GM23338 (cell line): Measurements from ENCODE around the gene FAM204A. TPM values are rescaled to one million over a fixed set of nuclear protein-coding genes. Genes with fewer than 3 reads are reported as not detected.

ENCODE experiments used
- ATAC-seq: fragments of 200-7000 bp; cut with Tn5 transposase; 3 replicates; pipeline ENCODE4 v1.9.1; 2020
- DNase-seq: peaks from one replicate; pipeline ENCODE4 v3.0.0-alpha.2; 2015; ENCODE audit warnings: low spot score
- H2AFZ ChIP-seq: fragments of 200-600 bp; sonication (generic); 2 replicates; pipeline ENCODE4 v1.8.0; 2016; ENCODE audit warnings: antibody characterized with exemption, mild to moderate bottlenecking, moderate library complexity
- H3F3A ChIP-seq: fragments of 200-600 bp; sonication (generic); replicated peaks from 2 replicates; pipeline ENCODE4 v1.8.0; 2017; ENCODE audit warnings: antibody characterized with exemption, mixed run types, low read depth
- H3K27ac ChIP-seq: fragments of 200-600 bp; sonication (generic); 2 replicates; pipeline ENCODE4 v1.6.1; 2016; ENCODE audit warnings: low read depth
- H3K27me3 ChIP-seq: fragments of 200-600 bp; sonication (generic); 2 replicates; pipeline ENCODE4 v1.8.0; 2016; ENCODE audit warnings: mild to moderate bottlenecking, mixed run types, moderate library complexity; ENCODE audit not compliant: insufficient read depth
- H3K36me3 ChIP-seq: fragments of 200-600 bp; sonication (generic); 2 replicates; pipeline ENCODE4 v1.8.0; 2016; ENCODE audit warnings: mild to moderate bottlenecking; ENCODE audit not compliant: insufficient read depth
- H3K4me1 ChIP-seq: fragments of 200-600 bp; sonication (generic); 2 replicates; pipeline ENCODE4 v1.8.0; 2016; ENCODE audit warnings: mild to moderate bottlenecking, moderate library complexity; ENCODE audit not compliant: insufficient read depth
- H3K4me2 ChIP-seq: fragments of 200-600 bp; sonication (generic); 2 replicates; pipeline ENCODE4 v1.7.1; 2017; ENCODE audit warnings: mixed run types
- H3K4me3 ChIP-seq: fragments of 200-600 bp; sonication (generic); 2 replicates; pipeline ENCODE4 v1.6.1; 2016; ENCODE audit warnings: mixed run types
- H3K79me2 ChIP-seq: fragments of 200-600 bp; sonication (generic); replicated peaks from 2 replicates; pipeline ENCODE4 v1.8.0; 2017; ENCODE audit warnings: mild to moderate bottlenecking; ENCODE audit not compliant: insufficient read depth
- H3K9me2 ChIP-seq: fragments of 200-600 bp; sonication (generic); 2 replicates; pipeline ENCODE4 v1.8.0; 2017; ENCODE audit not compliant: insufficient read depth
- H4K20me1 ChIP-seq: fragments of 200-600 bp; sonication (generic); replicated peaks from 2 replicates; pipeline ENCODE4 v1.8.0; 2017; ENCODE audit warnings: mild to moderate bottlenecking; ENCODE audit not compliant: insufficient read depth
- H3K27ac Mint-ChIP-seq: 2 replicates; pipeline ENCODE4 v1.8.0; 2020; ENCODE audit warnings: inconsistent platforms, mild to moderate bottlenecking, moderate library complexity, mixed read lengths
- H3K27me3 Mint-ChIP-seq: 3 replicates; pipeline ENCODE4 v1.8.0; 2022; ENCODE audit warnings: low read depth, mild to moderate bottlenecking, moderate library complexity, mixed read lengths, inconsistent platforms; ENCODE audit not compliant: insufficient read depth, poor library complexity
- H3K36me3 Mint-ChIP-seq: 3 replicates; pipeline ENCODE4 v1.8.0; 2021; ENCODE audit warnings: low read depth, mild to moderate bottlenecking, inconsistent platforms, moderate library complexity, mixed read lengths
- H3K4me1 Mint-ChIP-seq: 3 replicates; pipeline ENCODE4 v1.8.0; 2020; ENCODE audit warnings: mild to moderate bottlenecking, inconsistent platforms, mixed read lengths
- H3K4me3 Mint-ChIP-seq: 3 replicates; pipeline ENCODE4 v1.8.0; 2021; ENCODE audit warnings: moderate library complexity, mild to moderate bottlenecking, inconsistent platforms, mixed read lengths
- H3K9me3 Mint-ChIP-seq: 3 replicates; pipeline ENCODE4 v1.8.0; 2020; ENCODE audit warnings: moderate library complexity, mild to moderate bottlenecking, inconsistent platforms, mixed read lengths
- CREB1 ChIP-seq: fragments of 250-450 bp; sonication (Bioruptor Pico); IDR thresholded peaks from 2 replicates; pipeline ENCODE4 v1.5.0; 2020; ENCODE audit warnings: low read depth, mild to moderate bottlenecking, moderate library complexity
- ETS1 ChIP-seq: IDR thresholded peaks from 2 replicates; pipeline ENCODE4 v1.6.1; 2016; ENCODE audit warnings: antibody characterized with exemption
- EZH2phosphoT487 ChIP-seq: fragments of 200-600 bp; sonication (generic); IDR thresholded peaks from one replicate; pipeline ENCODE4 v1.8.1; 2018; ENCODE audit warnings: antibody characterized with exemption; ENCODE audit not compliant: unreplicated experiment
- JUNB ChIP-seq: IDR thresholded peaks from one replicate; pipeline ENCODE4 v1.6.1; 2016; ENCODE audit warnings: antibody characterized with exemption; ENCODE audit not compliant: unreplicated experiment
- NANOG ChIP-seq: IDR thresholded peaks from 2 replicates; pipeline ENCODE4 v1.6.1; 2016; ENCODE audit warnings: antibody characterized with exemption, borderline replicate concordance
- POLR2AphosphoS5 ChIP-seq: IDR thresholded peaks from 2 replicates; pipeline ENCODE4 v1.6.1; 2016; ENCODE audit warnings: antibody characterized with exemption, low read depth
- STAT1 ChIP-seq: IDR thresholded peaks from one replicate; pipeline ENCODE4 v1.6.1; 2016; ENCODE audit warnings: antibody characterized with exemption; ENCODE audit not compliant: unreplicated experiment
- ZNF114 ChIP-seq: fragments of 250-450 bp; sonication (Bioruptor Pico); IDR thresholded peaks from 2 replicates; pipeline ENCODE4 v1.5.0; 2020; ENCODE audit warnings: mild to moderate bottlenecking, moderate library complexity
- ZNF331 ChIP-seq: fragments of 250-450 bp; sonication (Bioruptor Pico); IDR thresholded peaks from 2 replicates; pipeline ENCODE4 v1.5.0; 2020; ENCODE audit warnings: low read depth, mild to moderate bottlenecking, moderate library complexity
- ZNF462 ChIP-seq: fragments of 250-450 bp; sonication (Bioruptor Pico); IDR thresholded peaks from 2 replicates; pipeline ENCODE4 v1.5.0; 2020; ENCODE audit warnings: mild to moderate bottlenecking, moderate library complexity
- polyA plus RNA-seq: library from polyadenylated mRNA; unstranded; fragments of >200 nt; fragmentation: Nextera tagmentation; extraction: Ambion mirVana; gene quantifications from 2 replicates; pipeline ENCODE4 v1.2.1, GENCODE V29; 2016
- total RNA-seq: library from RNA; depleted of rRNA; stranded (reverse); fragments of >200 nt; shearing (Covaris generic); gene quantifications from 2 replicates; pipeline ENCODE4 v1.2.3, GENCODE V29; 2014
- TF ChIP-seq, protein P1 (sequence below), 2 experiments: fragments of 200-600 bp in 1 of 2; sonication (generic) in 1 of 2; conservative IDR thresholded peaks; 2 replicates each; pipeline versions ENCODE4 v1.5.1 to v1.6.1; 2016 to 2017; ENCODE audit warnings: antibody characterized with exemption in 2 of 2, low read depth in 2 of 2, mild to moderate bottlenecking in 2 of 2, moderate library complexity in 1 of 2
- TF ChIP-seq, protein P2 (sequence below): IDR thresholded peaks from one replicate; pipeline ENCODE4 v1.6.1; 2018; ENCODE audit warnings: antibody characterized with exemption; ENCODE audit not compliant: unreplicated experiment

Gene FAM204A
- total and polyA plus RNA-seq, 2 experiments from 2014 or later, result 31.6 to 72.0 TPM

- TF ChIP-seq CREB1 (CRISPR knock-in tag) (no peak), EZH2phosphoT487 (no peak), POLR2AphosphoS5 (no peak), JUNB (no peak)
- TF ChIP-seq, protein P1, sequence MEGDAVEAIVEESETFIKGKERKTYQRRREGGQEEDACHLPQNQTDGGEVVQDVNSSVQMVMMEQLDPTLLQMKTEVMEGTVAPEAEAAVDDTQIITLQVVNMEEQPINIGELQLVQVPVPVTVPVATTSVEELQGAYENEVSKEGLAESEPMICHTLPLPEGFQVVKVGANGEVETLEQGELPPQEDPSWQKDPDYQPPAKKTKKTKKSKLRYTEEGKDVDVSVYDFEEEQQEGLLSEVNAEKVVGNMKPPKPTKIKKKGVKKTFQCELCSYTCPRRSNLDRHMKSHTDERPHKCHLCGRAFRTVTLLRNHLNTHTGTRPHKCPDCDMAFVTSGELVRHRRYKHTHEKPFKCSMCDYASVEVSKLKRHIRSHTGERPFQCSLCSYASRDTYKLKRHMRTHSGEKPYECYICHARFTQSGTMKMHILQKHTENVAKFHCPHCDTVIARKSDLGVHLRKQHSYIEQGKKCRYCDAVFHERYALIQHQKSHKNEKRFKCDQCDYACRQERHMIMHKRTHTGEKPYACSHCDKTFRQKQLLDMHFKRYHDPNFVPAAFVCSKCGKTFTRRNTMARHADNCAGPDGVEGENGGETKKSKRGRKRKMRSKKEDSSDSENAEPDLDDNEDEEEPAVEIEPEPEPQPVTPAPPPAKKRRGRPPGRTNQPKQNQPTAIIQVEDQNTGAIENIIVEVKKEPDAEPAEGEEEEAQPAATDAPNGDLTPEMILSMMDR (conservative IDR thresholded peaks at IDR 0.05; ENCODE audit: low read depth in 2 of 2), result no peak
Observed at GRCh38 chr10:118307859-118308258, 34.3 kb downstream of the FAM204A start (continued).

GRCh38 chr10:118307220-118307619 is 34.9 kb downstream of the FAM204A start:
- Histone ChIP-seq H2AFZ (no peak overlapping the region), H3K4me3 (no peak overlapping the region), H3K4me1 (no peaks in the 10 kb centered on the region), H3K27ac (no peak overlapping the region), H3K4me2 (no peak overlapping the region), H3F3A (no peaks in the 10 kb centered on the region), H3K79me2 (no peaks in the 10 kb centered on the region), H4K20me1 (no peaks in the 10 kb centered on the region), H3K36me3 (no peaks in the 10 kb centered on the region), H3K27me3 (no peaks in the 10 kb centered on the region), H3K9me2 (no peaks in the 10 kb centered on the region)
- no peak for TF ChIP-seq EZH2phosphoT487
- no peak for TF ChIP-seq POLR2AphosphoS5
- no peak for TF ChIP-seq ETS1
- no peak for TF ChIP-seq CREB1 (CRISPR knock-in tag)
- no peak for TF ChIP-seq ZNF462 (CRISPR knock-in tag)
- no peak for TF ChIP-seq ZNF114 (CRISPR knock-in tag)
- TF ChIP-seq NANOG, result no peak
- no peak for TF ChIP-seq JUNB
- TF ChIP-seq, protein P2, sequence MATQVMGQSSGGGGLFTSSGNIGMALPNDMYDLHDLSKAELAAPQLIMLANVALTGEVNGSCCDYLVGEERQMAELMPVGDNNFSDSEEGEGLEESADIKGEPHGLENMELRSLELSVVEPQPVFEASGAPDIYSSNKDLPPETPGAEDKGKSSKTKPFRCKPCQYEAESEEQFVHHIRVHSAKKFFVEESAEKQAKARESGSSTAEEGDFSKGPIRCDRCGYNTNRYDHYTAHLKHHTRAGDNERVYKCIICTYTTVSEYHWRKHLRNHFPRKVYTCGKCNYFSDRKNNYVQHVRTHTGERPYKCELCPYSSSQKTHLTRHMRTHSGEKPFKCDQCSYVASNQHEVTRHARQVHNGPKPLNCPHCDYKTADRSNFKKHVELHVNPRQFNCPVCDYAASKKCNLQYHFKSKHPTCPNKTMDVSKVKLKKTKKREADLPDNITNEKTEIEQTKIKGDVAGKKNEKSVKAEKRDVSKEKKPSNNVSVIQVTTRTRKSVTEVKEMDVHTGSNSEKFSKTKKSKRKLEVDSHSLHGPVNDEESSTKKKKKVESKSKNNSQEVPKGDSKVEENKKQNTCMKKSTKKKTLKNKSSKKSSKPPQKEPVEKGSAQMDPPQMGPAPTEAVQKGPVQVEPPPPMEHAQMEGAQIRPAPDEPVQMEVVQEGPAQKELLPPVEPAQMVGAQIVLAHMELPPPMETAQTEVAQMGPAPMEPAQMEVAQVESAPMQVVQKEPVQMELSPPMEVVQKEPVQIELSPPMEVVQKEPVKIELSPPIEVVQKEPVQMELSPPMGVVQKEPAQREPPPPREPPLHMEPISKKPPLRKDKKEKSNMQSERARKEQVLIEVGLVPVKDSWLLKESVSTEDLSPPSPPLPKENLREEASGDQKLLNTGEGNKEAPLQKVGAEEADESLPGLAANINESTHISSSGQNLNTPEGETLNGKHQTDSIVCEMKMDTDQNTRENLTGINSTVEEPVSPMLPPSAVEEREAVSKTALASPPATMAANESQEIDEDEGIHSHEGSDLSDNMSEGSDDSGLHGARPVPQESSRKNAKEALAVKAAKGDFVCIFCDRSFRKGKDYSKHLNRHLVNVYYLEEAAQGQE, result no peak
- no peak for TF ChIP-seq STAT1
- no peak for TF ChIP-seq ZNF331
- Mint-ChIP-seq H3K27me3 (peaks cover 3% of the 10 kb centered on the region), H3K36me3 (no peaks in the 10 kb centered on the region), H3K27ac (no peak overlapping the region), H3K4me1 (peaks cover 6% of the 10 kb centered on the region; the same call in 2 of the 3 replicates), H3K9me3 (no peaks in the 10 kb centered on the region), H3K4me3 (no peak overlapping the region)
- DNase-seq (no peak), ATAC-seq (no peak)
